K562 (cell line): Measurements from ENCODE around the gene APBB2. TPM values are rescaled to one million over a fixed set of nuclear protein-coding genes. Genes with fewer than 3 reads are reported as not detected.

ENCODE experiments used
- ATAC-seq: fragments of 200-7000 bp; cut with Tn5 transposase; 3 replicates; pipeline ENCODE4 v1.9.1; 2020; ENCODE audit warnings: moderate library complexity
- BruUV-seq: library from RNA; stranded (reverse); fragments of 400-500 nt; replicated peaks from 2 replicates; lab custom pipeline; 2021; lab: Mats Ljungman, UMichigan
- CTCF ChIA-PET: fragments of 300-600 bp; formaldehyde crosslinking; extraction: SDS; loops from one replicate; lab custom pipeline; 2021; ENCODE audit warnings: low intra/inter-chr PET ratio; lab: Yijun Ruan, JAX
- POLR2A ChIA-PET: fragments of 300-600, 350-650 bp; sonication (Branson Sonifier 250); formaldehyde crosslinking; extraction: SDS; loops from one replicate; lab custom pipeline; 2021; ENCODE audit warnings: antibody characterized with exemption, inconsistent platforms; lab: Yijun Ruan, JAX
- DNase-seq, 4 experiments: peaks; one replicate each; pipeline versions ENCODE4 v3.0.0 to v3.0.0-alpha.2; 2011 to 2018; ENCODE audit warnings: low spot score in 3 of 4, mixed read lengths in 3 of 4; ENCODE audit errors: extremely low read depth in 1 of 4
- FAIRE-seq: peaks from 2 replicates; lab custom pipeline; 2011; peaks lifted over from hg19 to GRCh38; lab: Jason Lieb, UNC
- H2AFZ ChIP-seq: 2 replicates; pipeline ENCODE4 v1.6.0; 2011; ENCODE audit warnings: low read depth, low read length, control low read depth, inconsistent platforms
- H3K27ac ChIP-seq: fragments of 200-600 bp; 3 replicates; pipeline ENCODE4 v1.8.0; 2011; ENCODE audit warnings: low read depth, mild to moderate bottlenecking, control low read depth, inconsistent platforms, low read length, moderate library complexity, mixed read lengths; ENCODE audit errors: extremely low read depth
- H3K27me3 ChIP-seq, 2 experiments: fragments of 300-600 bp in 1 of 2; 2 replicates in 1 of 2; 3 replicates in 1 of 2; pipeline versions ENCODE4 v1.6.0 to v1.8.0; 2011; ENCODE audit warnings: inconsistent platforms in 2 of 2, low read length in 2 of 2, mild to moderate bottlenecking in 1 of 2, mixed read lengths in 1 of 2, moderate library complexity in 1 of 2; ENCODE audit not compliant: control insufficient read depth in 2 of 2, insufficient read depth in 2 of 2
- H3K36me3 ChIP-seq: fragments of 300-600 bp; 3 replicates; pipeline ENCODE4 v1.8.0; 2011; ENCODE audit warnings: mild to moderate bottlenecking, low read length, inconsistent platforms; ENCODE audit not compliant: control insufficient read depth, insufficient read depth
- H3K4me1 ChIP-seq, 2 experiments: fragments of 200-600 bp in 1 of 2; replicated peaks in 1 of 2; 2 replicates in 1 of 2; 3 replicates in 1 of 2; pipeline versions ENCODE4 v1.5.1 to v1.8.0; 2011; ENCODE audit warnings: inconsistent platforms in 2 of 2, low read length in 2 of 2, mild to moderate bottlenecking in 1 of 2, mixed read lengths in 1 of 2, moderate library complexity in 1 of 2; ENCODE audit not compliant: control insufficient read depth in 2 of 2, insufficient read depth in 2 of 2
- H3K4me2 ChIP-seq: 2 replicates; pipeline ENCODE4 v1.6.1; 2011; ENCODE audit warnings: low read length, control low read depth, inconsistent platforms, mixed read lengths; ENCODE audit not compliant: insufficient read depth
- H3K4me3 ChIP-seq: fragments of 200-600 bp; sonication (generic), shearing (Covaris generic); 2 replicates; pipeline ENCODE4 v1.5.1; 2016; ENCODE audit warnings: control low read depth, inconsistent platforms
- H3K79me2 ChIP-seq: fragments of 200-600 bp; 3 replicates; pipeline ENCODE4 v1.8.0; 2011; ENCODE audit warnings: low read length, inconsistent platforms; ENCODE audit not compliant: control insufficient read depth, insufficient read depth
- H3K9ac ChIP-seq, 2 experiments: 2 replicates each; pipeline versions ENCODE4 v1.6.0 to v1.6.1; 2011; ENCODE audit warnings: low read depth in 2 of 2, low read length in 2 of 2, control low read depth in 1 of 2, inconsistent platforms in 1 of 2, mild to moderate bottlenecking in 1 of 2, mixed read lengths in 1 of 2; ENCODE audit not compliant: insufficient read depth in 1 of 2
- H3K9me1 ChIP-seq: one replicate; pipeline ENCODE4 v1.6.0; 2011; ENCODE audit warnings: inconsistent platforms, mild to moderate bottlenecking, low read length, moderate library complexity; ENCODE audit not compliant: control insufficient read depth, insufficient read depth
- H3K9me3 ChIP-seq: replicated peaks from 2 replicates; pipeline ENCODE4 v1.5.1; 2011; ENCODE audit warnings: low read depth, low read length, inconsistent platforms; ENCODE audit not compliant: control insufficient read depth, insufficient read depth
- H4K20me1 ChIP-seq: replicated peaks from 2 replicates; pipeline ENCODE4 v1.6.1; 2011; ENCODE audit warnings: low read length, inconsistent platforms, mixed read lengths; ENCODE audit not compliant: control insufficient read depth, insufficient read depth
- NUFIP1 ChIP-seq: fragments of 450-650 bp; IDR thresholded peaks from 2 replicates; pipeline ENCODE4 v1.6.1; 2018; ENCODE audit not compliant: partially characterized antibody
- PYGO2 ChIP-seq: fragments of 450-650 bp; IDR thresholded peaks from 2 replicates; pipeline ENCODE4 v1.6.1; 2016; ENCODE audit warnings: mild to moderate bottlenecking, missing genetic modification characterization, moderate library complexity, missing compliant biosample characterization
- SMARCA4 ChIP-seq: fragments of 450-650 bp; IDR thresholded peaks from 2 replicates; pipeline ENCODE4 v1.6.1; 2016
- ZFP30 ChIP-seq: fragments of 250-450 bp; sonication (Bioruptor Pico); IDR thresholded peaks from 2 replicates; pipeline ENCODE4 v1.8.0; 2022; ENCODE audit warnings: moderate library complexity, mild to moderate bottlenecking, inconsistent platforms, borderline replicate concordance
- ZNF23 ChIP-seq: fragments of 250-450 bp; sonication (Bioruptor Pico); IDR thresholded peaks from 2 replicates; pipeline ENCODE4 v1.4.0; 2020; ENCODE audit warnings: mild to moderate bottlenecking
- ZNF41 ChIP-seq: fragments of 250-450 bp; sonication (Bioruptor Pico); conservative IDR thresholded peaks from 2 replicates; pipeline ENCODE4 v1.4.0; 2020; ENCODE audit warnings: mild to moderate bottlenecking
- WGBS: fragments of 100-300 bp; shearing (Covaris generic); methylation state at CpG from one replicate; pipeline ENCODE4 v1.1.6; 2016; ENCODE audit warnings: low coverage, mixed read lengths; ENCODE audit not compliant: insufficient coverage; ENCODE audit errors: missing lambda C conversion rate; 5-methylcytosine and 5-hydroxymethylcytosine counted together
- in situ Hi-C: fragments of 300-500 bp; cut with MboI; formaldehyde crosslinking; loops from 4 replicates; pipeline ENCODE4 v1.15.0; 2018; ENCODE audit warnings: inconsistent platforms, mixed read lengths
- intact Hi-C: fragments of 100-400 bp; cut with micrococcal nuclease; formaldehyde crosslinking; loops from 2 replicates; pipeline ENCODE4 v1.14.2; 2022
- polyA plus RNA-seq, 8 experiments: library from polyadenylated mRNA; depleted of rRNA in 4 of 8; stranded (reverse) in 5 of 8; unstranded in 3 of 8; fragments of >200 nt; fragmentation: Nextera tagmentation in 2 of 8; fragmentation: Illumina TruSeq in 1 of 8; extraction: Ambion mirVana in 2 of 8; extraction: Trizol in 1 of 8; gene quantifications; 2 replicates each; pipeline versions ENCODE4 v1.2.1 to v1.2.3, GENCODE V29; 2011 to 2014; ENCODE audit warnings: inconsistent platforms in 1 of 8, missing spikeins in 1 of 8
- total RNA-seq, 7 experiments: library from RNA; depleted of rRNA in 6 of 7; stranded (reverse); fragments of >200 nt in 6 of 7; fragmentation: Illumina TruSeq in 2 of 7; extraction: Trizol in 2 of 7; gene quantifications; 2 replicates each; pipeline versions ENCODE4 v1.2.1 to v1.2.3, GENCODE V29; 2011 to 2021; ENCODE audit warnings: low replicate concordance in 1 of 7
- TF ChIP-seq, protein P1 (sequence below): fragments of 450-650 bp; formaldehyde crosslinking; IDR thresholded peaks from 2 replicates; pipeline ENCODE4 v1.4.0; 2020; ENCODE audit warnings: mild to moderate bottlenecking, moderate library complexity
- TF ChIP-seq, protein P2 (sequence below): sonication (generic); formaldehyde crosslinking; IDR thresholded peaks from 2 replicates; pipeline ENCODE4 v1.8.0; 2022; ENCODE audit warnings: mild to moderate bottlenecking, missing genetic modification reagents
- TF ChIP-seq, protein P3 (sequence below): sonication (generic); formaldehyde crosslinking; IDR thresholded peaks from 2 replicates; pipeline ENCODE4 v1.8.0; 2022; ENCODE audit warnings: mild to moderate bottlenecking, missing genetic modification reagents

APBB2 gene
- total and polyA plus RNA-seq, 9 of the 15 experiments (the other 6 are each of a cell fraction or from before 2014, with no cell fraction given) = 0.08 to 2.1 (median 1.4) TPM

DNA sequence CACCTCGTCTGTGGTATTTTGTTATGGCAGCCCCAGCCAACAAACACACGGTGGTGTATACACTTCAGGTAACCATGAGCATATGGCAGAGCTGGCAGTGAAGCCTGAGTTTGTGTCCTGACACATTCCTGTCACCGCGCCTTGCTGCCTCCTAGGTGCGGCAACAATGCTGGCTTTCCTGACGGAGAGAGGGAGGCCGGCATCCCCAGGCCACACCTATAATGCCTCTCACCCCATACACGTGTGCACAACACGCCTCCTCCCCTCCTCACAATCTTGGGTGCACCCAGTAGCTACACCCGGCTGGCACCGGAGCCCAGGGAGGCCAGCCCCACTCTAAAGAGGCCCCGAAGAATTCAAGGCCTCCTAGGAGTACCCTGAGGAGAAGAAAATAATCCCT is 306.0 kb downstream of the APBB2 start:
- no peak overlapping the region for H3K4me3 ChIP-seq
- TF ChIP-seq, protein P1, sequence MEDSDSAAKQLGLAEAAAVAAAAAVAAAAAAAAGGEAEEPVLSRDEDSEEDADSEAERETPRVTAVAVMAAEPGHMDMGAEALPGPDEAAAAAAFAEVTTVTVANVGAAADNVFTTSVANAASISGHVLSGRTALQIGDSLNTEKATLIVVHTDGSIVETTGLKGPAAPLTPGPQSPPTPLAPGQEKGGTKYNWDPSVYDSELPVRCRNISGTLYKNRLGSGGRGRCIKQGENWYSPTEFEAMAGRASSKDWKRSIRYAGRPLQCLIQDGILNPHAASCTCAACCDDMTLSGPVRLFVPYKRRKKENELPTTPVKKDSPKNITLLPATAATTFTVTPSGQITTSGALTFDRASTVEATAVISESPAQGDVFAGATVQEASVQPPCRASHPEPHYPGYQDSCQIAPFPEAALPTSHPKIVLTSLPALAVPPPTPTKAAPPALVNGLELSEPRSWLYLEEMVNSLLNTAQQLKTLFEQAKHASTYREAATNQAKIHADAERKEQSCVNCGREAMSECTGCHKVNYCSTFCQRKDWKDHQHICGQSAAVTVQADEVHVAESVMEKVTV (CRISPR knock-in tag) = no peak
- TF ChIP-seq, protein P2, sequence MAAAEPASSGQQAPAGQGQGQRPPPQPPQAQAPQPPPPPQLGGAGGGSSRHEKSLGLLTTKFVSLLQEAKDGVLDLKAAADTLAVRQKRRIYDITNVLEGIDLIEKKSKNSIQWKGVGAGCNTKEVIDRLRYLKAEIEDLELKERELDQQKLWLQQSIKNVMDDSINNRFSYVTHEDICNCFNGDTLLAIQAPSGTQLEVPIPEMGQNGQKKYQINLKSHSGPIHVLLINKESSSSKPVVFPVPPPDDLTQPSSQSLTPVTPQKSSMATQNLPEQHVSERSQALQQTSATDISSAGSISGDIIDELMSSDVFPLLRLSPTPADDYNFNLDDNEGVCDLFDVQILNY = no peak
- TF ChIP-seq SMARCA4 = no peak
- no peak for TF ChIP-seq PYGO2 (tag)
- no peak for TF ChIP-seq ZNF41 (CRISPR knock-in tag)
- TF ChIP-seq ZFP30 (CRISPR knock-in tag) = no peak
- no peak for TF ChIP-seq NUFIP1
- TF ChIP-seq, protein P3, sequence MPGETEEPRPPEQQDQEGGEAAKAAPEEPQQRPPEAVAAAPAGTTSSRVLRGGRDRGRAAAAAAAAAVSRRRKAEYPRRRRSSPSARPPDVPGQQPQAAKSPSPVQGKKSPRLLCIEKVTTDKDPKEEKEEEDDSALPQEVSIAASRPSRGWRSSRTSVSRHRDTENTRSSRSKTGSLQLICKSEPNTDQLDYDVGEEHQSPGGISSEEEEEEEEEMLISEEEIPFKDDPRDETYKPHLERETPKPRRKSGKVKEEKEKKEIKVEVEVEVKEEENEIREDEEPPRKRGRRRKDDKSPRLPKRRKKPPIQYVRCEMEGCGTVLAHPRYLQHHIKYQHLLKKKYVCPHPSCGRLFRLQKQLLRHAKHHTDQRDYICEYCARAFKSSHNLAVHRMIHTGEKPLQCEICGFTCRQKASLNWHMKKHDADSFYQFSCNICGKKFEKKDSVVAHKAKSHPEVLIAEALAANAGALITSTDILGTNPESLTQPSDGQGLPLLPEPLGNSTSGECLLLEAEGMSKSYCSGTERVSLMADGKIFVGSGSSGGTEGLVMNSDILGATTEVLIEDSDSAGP (CRISPR knock-in tag) = no peak
- TF ChIP-seq ZNF23 (CRISPR knock-in tag) = no peak
- TF ChIP-seq, all 486 proteins: peak for 0
- Histone ChIP-seq H3K4me2 (no peak overlapping the region), H3K27ac (no peak overlapping the region; the same call in 2 of the 3 replicates), H3K27me3 (peaks cover 4 to 48% of the 10 kb centered on the region in 2 experiments), H3K9ac (no peak overlapping the region), H3K79me2 (no peaks in the 10 kb centered on the region), H4K20me1 (no peaks in the 10 kb centered on the region; the same call in 1 of the 2 replicates), H3K4me1 (no peaks in the 10 kb centered on the region), H3K36me3 (no peaks in the 10 kb centered on the region), H3K9me1 (no peaks in the 10 kb centered on the region), H3K9me3 (no peaks in the 10 kb centered on the region), H2AFZ (0 out of 2 replicates have a peak overlapping the region, but pooled peaks have one; percentile 26)
- no peak for DNase-seq
- WGBS = 31% methylated on average over 10 of the region's 12 CpGs
- no peak for FAIRE-seq
- intact Hi-C loops (no loop called here), in situ Hi-C loops (loop anchor here (10.0 kb wide), 1 partner anchor 173 kb away; no protein-coding TSS in a partner anchor)
- ATAC-seq = peak; percentile 47
- ChIA-PET CTCF (no interaction called here), POLR2A (interaction anchor here (0.6 kb wide), 1 partner anchor 519 kb away, joined by 4 read pairs; no protein-coding TSS in a partner anchor)
- no TSS peak for BruUV-seq
